ENCODE results near the gene CPE. TPM values are rescaled to one million over a fixed set of nuclear protein-coding genes. Genes with fewer than 3 reads are reported as not detected.

Gene CPE
- total RNA-seq, 1 donor from 2014 or later, result not detected

DNA sequence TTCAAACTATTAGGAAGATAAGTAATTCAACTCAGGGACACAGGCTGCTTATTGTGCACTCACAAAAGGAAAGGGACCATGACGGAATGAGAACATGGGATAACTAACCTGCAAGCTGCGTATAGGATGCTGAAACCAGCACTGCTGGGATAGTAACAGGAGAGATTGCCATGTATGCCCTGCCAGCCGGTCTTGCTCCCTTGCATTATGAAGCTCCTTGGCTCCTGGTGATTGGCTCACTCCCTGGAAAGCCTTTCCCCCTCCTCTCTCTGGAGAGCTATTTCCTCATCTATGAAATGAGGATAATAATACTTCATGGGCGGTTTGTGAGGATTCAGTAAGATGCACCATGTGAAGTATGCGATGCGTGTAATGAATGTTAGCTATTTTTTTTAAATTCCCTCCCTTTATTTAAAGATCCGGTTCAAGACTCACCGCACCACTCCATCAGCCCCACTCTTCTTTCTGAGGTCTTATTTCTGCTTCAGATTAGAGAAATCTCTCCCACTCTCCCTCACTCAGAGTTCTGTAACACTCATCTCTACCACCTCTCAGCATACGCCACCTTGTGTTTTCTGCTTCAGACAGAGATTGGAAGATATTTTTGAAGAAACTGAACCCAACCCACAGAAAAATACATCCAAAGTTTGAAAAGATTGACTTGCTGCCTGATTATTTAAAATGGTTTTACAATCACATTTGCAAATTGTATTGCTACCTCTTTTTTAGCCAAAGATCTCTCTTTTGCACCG is 33.0 kb upstream of the CPE start:
- no peaks in the 10 kb centered on the region for H3K4me1 Mint-ChIP-seq
- peaks cover 20% of the 10 kb centered on the region for H3K36me3 Mint-ChIP-seq (ENCODE audit: low read depth)
- intact Hi-C loops (cut with micrococcal nuclease), result no loop called here
- H3K27ac Mint-ChIP-seq, result no peak overlapping the region
- ChIA-PET POLR2A (no interaction called here), CTCF (interaction anchor here (4.5 kb wide), 1 partner anchor 214 kb away, joined by 38 read pairs; no protein-coding TSS in a partner anchor)
- ATAC-seq (ENCODE audit: low read depth) (no peak), DNase-seq (no peak)
- no peaks in the 10 kb centered on the region for H3K9me3 Mint-ChIP-seq
- no peak overlapping the region for H3K4me3 Mint-ChIP-seq
- TF ChIP-seq, protein P1, sequence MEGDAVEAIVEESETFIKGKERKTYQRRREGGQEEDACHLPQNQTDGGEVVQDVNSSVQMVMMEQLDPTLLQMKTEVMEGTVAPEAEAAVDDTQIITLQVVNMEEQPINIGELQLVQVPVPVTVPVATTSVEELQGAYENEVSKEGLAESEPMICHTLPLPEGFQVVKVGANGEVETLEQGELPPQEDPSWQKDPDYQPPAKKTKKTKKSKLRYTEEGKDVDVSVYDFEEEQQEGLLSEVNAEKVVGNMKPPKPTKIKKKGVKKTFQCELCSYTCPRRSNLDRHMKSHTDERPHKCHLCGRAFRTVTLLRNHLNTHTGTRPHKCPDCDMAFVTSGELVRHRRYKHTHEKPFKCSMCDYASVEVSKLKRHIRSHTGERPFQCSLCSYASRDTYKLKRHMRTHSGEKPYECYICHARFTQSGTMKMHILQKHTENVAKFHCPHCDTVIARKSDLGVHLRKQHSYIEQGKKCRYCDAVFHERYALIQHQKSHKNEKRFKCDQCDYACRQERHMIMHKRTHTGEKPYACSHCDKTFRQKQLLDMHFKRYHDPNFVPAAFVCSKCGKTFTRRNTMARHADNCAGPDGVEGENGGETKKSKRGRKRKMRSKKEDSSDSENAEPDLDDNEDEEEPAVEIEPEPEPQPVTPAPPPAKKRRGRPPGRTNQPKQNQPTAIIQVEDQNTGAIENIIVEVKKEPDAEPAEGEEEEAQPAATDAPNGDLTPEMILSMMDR (IDR thresholded peaks at IDR 0.05), result no peak
- H3K27me3 Mint-ChIP-seq, result no peaks in the 10 kb centered on the region

DNA sequence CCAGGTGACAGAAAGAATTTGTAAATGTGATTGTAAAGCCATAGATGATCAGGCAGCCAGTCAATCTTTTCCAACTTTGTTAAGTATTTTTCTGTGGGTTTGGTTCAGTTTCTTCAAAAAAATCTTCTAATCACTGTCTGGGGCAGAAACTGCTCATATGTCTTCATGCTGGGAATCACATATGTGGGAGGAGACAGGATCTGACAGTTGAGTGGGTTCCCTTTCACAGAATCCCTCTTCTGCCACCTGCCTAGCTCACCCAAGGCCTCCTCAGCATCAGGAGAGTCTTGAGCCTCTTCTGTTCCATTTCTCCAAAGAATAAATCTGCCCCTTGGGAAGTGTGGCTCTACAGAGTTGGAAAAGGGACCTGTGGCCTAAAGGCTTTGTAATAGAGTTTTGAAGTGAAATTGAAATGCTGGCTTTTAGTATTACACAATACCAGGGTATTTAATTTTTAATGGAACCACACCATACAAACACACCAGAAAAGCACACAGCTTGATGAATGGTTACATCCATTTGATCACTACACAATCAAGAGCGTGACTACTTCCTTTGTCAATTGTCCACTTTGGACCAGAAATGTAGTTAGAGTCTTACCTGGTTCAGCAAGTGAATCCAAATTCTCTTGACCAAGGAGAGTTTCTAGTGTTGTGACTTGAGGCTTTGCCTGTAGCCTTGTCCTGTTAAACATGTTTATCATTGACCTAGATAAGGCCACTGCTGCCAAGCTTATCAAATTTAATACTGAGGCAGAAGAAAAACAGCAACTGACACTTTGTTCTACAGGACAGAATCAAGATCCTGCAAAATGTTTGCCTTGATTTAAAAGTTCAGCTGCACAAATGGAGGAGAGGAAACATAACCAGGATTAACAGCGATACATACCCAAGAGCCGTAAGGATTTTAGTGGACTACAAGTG is 30.9 kb upstream of the CPE start:
- Mint-ChIP-seq H3K36me3 (ENCODE audit: low read depth) (peaks cover 9% of the 10 kb centered on the region), H3K4me1 (no peaks in the 10 kb centered on the region), H3K9me3 (no peaks in the 10 kb centered on the region), H3K27ac (no peak overlapping the region), H3K4me3 (no peak overlapping the region), H3K27me3 (peaks cover 9% of the 10 kb centered on the region)
- TF ChIP-seq, protein P1 (IDR thresholded peaks at IDR 0.05), result no peak
- CTCF ChIA-PET, result no interaction called here
- ATAC-seq (ENCODE audit: low read depth) (no peak), DNase-seq (no peak)
- POLR2A ChIA-PET, result no interaction called here
- intact Hi-C loops (cut with micrococcal nuclease), result no loop called here

GRCh38 chr4:165351359-165352130 is 27.3 kb upstream of the CPE start:
- intact Hi-C loops (cut with micrococcal nuclease), result no loop called here
- Mint-ChIP-seq H3K4me3 (no peak overlapping the region), H3K36me3 (ENCODE audit: low read depth) (no peaks in the 10 kb centered on the region), H3K27ac (no peak overlapping the region), H3K9me3 (no peaks in the 10 kb centered on the region), H3K27me3 (peaks cover 16% of the 10 kb centered on the region), H3K4me1 (peaks cover 2% of the 10 kb centered on the region)
- CTCF ChIA-PET, result no interaction called here
- no peak for ATAC-seq (ENCODE audit: low read depth)
- DNase-seq, result no peak
- POLR2A ChIA-PET, result no interaction called here
- TF ChIP-seq, protein P1 (IDR thresholded peaks at IDR 0.05), result no peak

DNA sequence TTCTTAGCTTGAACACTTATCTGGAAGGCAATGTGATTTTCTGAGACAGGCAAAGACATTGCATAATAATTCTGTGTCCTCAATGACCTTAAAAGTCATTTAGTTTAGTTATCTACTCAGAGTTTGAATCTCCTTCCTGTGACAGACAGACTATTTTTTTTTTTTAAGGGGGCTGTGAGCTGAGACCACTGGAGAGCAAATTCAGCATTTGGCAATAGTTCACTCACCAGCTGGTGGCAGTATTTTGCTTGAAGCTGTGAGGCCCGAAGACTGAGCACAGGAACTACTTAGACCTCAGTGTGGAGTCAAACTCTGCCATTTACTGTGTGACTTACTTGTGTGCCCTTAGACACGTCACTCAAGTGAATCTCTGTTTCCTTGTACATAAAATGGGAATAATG is 22.9 kb upstream of the CPE start:
- ChIA-PET CTCF (no interaction called here), POLR2A (interaction anchor here (1.3 kb wide), 1 partner anchor 29 kb away, joined by 6 read pairs; the partner anchor contains the start of gene MSMO1)
- Mint-ChIP-seq H3K9me3 (no peaks in the 10 kb centered on the region), H3K4me1 (peaks cover 2% of the 10 kb centered on the region), H3K27me3 (peaks cover 29% of the 10 kb centered on the region), H3K36me3 (ENCODE audit: low read depth) (no peaks in the 10 kb centered on the region), H3K4me3 (no peak overlapping the region), H3K27ac (no peak overlapping the region)
- no peak for DNase-seq
- peak; percentile 40 for ATAC-seq (ENCODE audit: low read depth)
- TF ChIP-seq, protein P1 (IDR thresholded peaks at IDR 0.05), result no peak
- intact Hi-C loops (cut with micrococcal nuclease), result loop anchor here (5.0 kb wide), 1 partner anchor 106 kb away; no protein-coding TSS in a partner anchor
